Measurements from ENCODE around the gene ZNF236. TPM values are rescaled to one million over a fixed set of nuclear protein-coding genes. Genes with fewer than 3 reads are reported as not detected.

The ZNF236 gene
- total RNA-seq, 1 donor from 2014 or later = 32.5 TPM

GRCh38 chr18:77002496-77002895, 180.1 kb downstream of the ZNF236 start:
- Mint-ChIP-seq H3K4me1 (peaks cover 5% of the 10 kb centered on the region), H3K36me3 (no peaks in the 10 kb centered on the region), H3K27ac (no peak overlapping the region), H3K9me3 (no peaks in the 10 kb centered on the region), H3K27me3 (ENCODE audit: low read depth) (peaks cover 9% of the 10 kb centered on the region), H3K4me3 (no peak overlapping the region)
- no peak for DNase-seq (ENCODE audit: low spot score in 2 of 2, unreplicated experiment in 2 of 2)
- no peak for TF ChIP-seq CTCF (IDR thresholded peaks at IDR 0.05; ENCODE audit: unreplicated experiment)

GRCh38 chr18:77003316-77003715, 181.0 kb downstream of the ZNF236 start:
- DNase-seq (ENCODE audit: low spot score in 2 of 2, unreplicated experiment in 2 of 2) = no peak
- Mint-ChIP-seq H3K27me3 (ENCODE audit: low read depth) (peaks cover 9% of the 10 kb centered on the region), H3K4me1 (peaks cover 6% of the 10 kb centered on the region)

GRCh38 chr18:77004555-77005380, 182.4 kb downstream of the ZNF236 start:
- DNase-seq (ENCODE audit: low spot score in 2 of 2, unreplicated experiment in 2 of 2) = no peak
- no peak overlapping the region for H3K4me3 Mint-ChIP-seq

More at GRCh38 chr18:77003316-77003715, 181.0 kb downstream of the ZNF236 start:
- no peaks in the 10 kb centered on the region for H3K9me3 Mint-ChIP-seq
- H3K36me3 Mint-ChIP-seq = no peaks in the 10 kb centered on the region
- no peak overlapping the region for H3K4me3 Mint-ChIP-seq
- TF ChIP-seq CTCF (IDR thresholded peaks at IDR 0.05; ENCODE audit: unreplicated experiment) = no peak
- H3K27ac Mint-ChIP-seq = no peak overlapping the region

GRCh38 chr18:77005651-77006195, 183.4 kb downstream of the ZNF236 start:
- H3K4me1 Mint-ChIP-seq = peaks cover 10% of the 10 kb centered on the region
- TF ChIP-seq CTCF (IDR thresholded peaks at IDR 0.05; ENCODE audit: unreplicated experiment) = no peak
- peaks cover 14% of the 10 kb centered on the region for H3K27me3 Mint-ChIP-seq (ENCODE audit: low read depth)

More at GRCh38 chr18:77004555-77005380, 182.4 kb downstream of the ZNF236 start:
- no peaks in the 10 kb centered on the region for H3K9me3 Mint-ChIP-seq
- peaks cover 14% of the 10 kb centered on the region for H3K27me3 Mint-ChIP-seq (ENCODE audit: low read depth)
- H3K36me3 Mint-ChIP-seq = no peaks in the 10 kb centered on the region
- H3K27ac Mint-ChIP-seq = no peak overlapping the region
- TF ChIP-seq CTCF (IDR thresholded peaks at IDR 0.05; ENCODE audit: unreplicated experiment) = no peak
- H3K4me1 Mint-ChIP-seq = peaks cover 6% of the 10 kb centered on the region

GRCh38 chr18:77006305-77007175, 184.2 kb downstream of the ZNF236 start:
- H3K9me3 Mint-ChIP-seq = no peaks in the 10 kb centered on the region
- no peak for DNase-seq (ENCODE audit: low spot score in 2 of 2, unreplicated experiment in 2 of 2)
- no peaks in the 10 kb centered on the region for H3K36me3 Mint-ChIP-seq
- TF ChIP-seq CTCF (IDR thresholded peaks at IDR 0.05; ENCODE audit: unreplicated experiment) = no peak
- peaks cover 11% of the 10 kb centered on the region for H3K4me1 Mint-ChIP-seq
- no peak overlapping the region for H3K4me3 Mint-ChIP-seq
- H3K27ac Mint-ChIP-seq = no peak overlapping the region
- peaks cover 14% of the 10 kb centered on the region for H3K27me3 Mint-ChIP-seq (ENCODE audit: low read depth)

More at GRCh38 chr18:77005651-77006195, 183.4 kb downstream of the ZNF236 start:
- no peak overlapping the region for H3K27ac Mint-ChIP-seq
- H3K36me3 Mint-ChIP-seq = no peaks in the 10 kb centered on the region
- H3K9me3 Mint-ChIP-seq = no peaks in the 10 kb centered on the region
- no peak overlapping the region for H3K4me3 Mint-ChIP-seq
- DNase-seq (ENCODE audit: low spot score in 2 of 2, unreplicated experiment in 2 of 2) = no peak

All from mesothelial cell of epicardium (in vitro differentiated cells).